Ovary (tissue), 3 donors: ENCODE results near the gene PRDM16.

Source experiments
- CTCF ChIP-seq, 3 donors: fragments of 450-650 bp in 2 of 3; fragments of 200-600 bp in 1 of 3; IDR thresholded peaks; one replicate each; pipeline versions ENCODE4 v1.5.1 to v1.8.0; 2016 to 2022; ENCODE audit warnings: antibody characterized with exemption in 3 of 3, mild to moderate bottlenecking in 1 of 3
- EP300 ChIP-seq: sonication (generic); formaldehyde crosslinking; IDR thresholded peaks from one replicate; pipeline ENCODE4 v1.6.1; 2017; ENCODE audit warnings: antibody characterized with exemption
- POLR2A ChIP-seq: fragments of 450-650 bp; IDR thresholded peaks from one replicate; pipeline ENCODE4 v1.6.1; 2017; ENCODE audit warnings: antibody characterized with exemption, mild to moderate bottlenecking, moderate library complexity
- donor health status: DM: no; HTN: no; CAD: no.

- no peak for TF ChIP-seq CTCF (IDR thresholded peaks at IDR 0.05)
- TF ChIP-seq EP300: no peak
- TF ChIP-seq POLR2A: no peak
Measured at GRCh38 chr1:3463408-3463863, 394.4 kb downstream of the PRDM16 start.
